ENCODE data around the gene PANK1. TPM values are rescaled to one million over a fixed set of nuclear protein-coding genes. Genes with fewer than 3 reads are reported as not detected.

PANK1 gene
- total RNA-seq, 1 experiment from 2014 or later = 33.2 TPM

GRCh38 chr10:89624020-89624419, 21.0 kb downstream of the PANK1 start:
- peaks cover 15 to 19% of the 10 kb centered on the region in 2 experiments for H3K4me1 Mint-ChIP-seq
- Histone ChIP-seq H3K79me1 (ENCODE audit: insufficient read depth, low read depth, low read length, poor library complexity, severe bottlenecking) (peaks cover 6% of the 10 kb centered on the region), H2AK5ac (ENCODE audit: insufficient read length, low read length) (no peak overlapping the region), H4K91ac (ENCODE audit: insufficient read length, low read depth, low read length) (no peak overlapping the region), H3K18ac (ENCODE audit: insufficient read length, low read depth, low read length) (no peak overlapping the region), H2BK12ac (ENCODE audit: insufficient read length, low read depth, low read length) (no peak overlapping the region), H3K79me2 (ENCODE audit: insufficient read depth, low read length) (peaks cover 16% of the 10 kb centered on the region; the same call in 1 of the 2 replicates), H3K4me1 (ENCODE audit: insufficient read depth, low read length) (peaks cover 3% of the 10 kb centered on the region; the same call in 1 of the 2 replicates), H3K9me3 (ENCODE audit: control insufficient read depth, low read depth, low read length) (peaks cover 16% of the 10 kb centered on the region), H4K20me1 (ENCODE audit: control insufficient read depth, insufficient read depth, insufficient read length) (no peaks in the 10 kb centered on the region), H3T11ph (ENCODE audit: low read length) (no peak overlapping the region), H4K8ac (replicated peaks; ENCODE audit: insufficient read length, low read depth, low read length) (no peak overlapping the region), H2BK20ac (ENCODE audit: low read depth, low read length, poor library complexity, severe bottlenecking) (no peak overlapping the region), H2BK15ac (ENCODE audit: low read depth, low read length) (no peak overlapping the region), H4K5ac (ENCODE audit: insufficient read length, low read depth, low read length) (no peak overlapping the region), H2AFZ (ENCODE audit: low read length) (no peak overlapping the region), H3K23ac (ENCODE audit: insufficient read length, low read depth, low read length) (no peak overlapping the region), H3K56ac (ENCODE audit: insufficient read length, low read depth, low read length) (no peak overlapping the region), H3K27ac (ENCODE audit: insufficient read length, low read depth, low read length) (no peak overlapping the region), H2BK120ac (ENCODE audit: low read depth, low read length, poor library complexity, severe bottlenecking) (no peak overlapping the region), H2BK5ac (ENCODE audit: insufficient read length, low read length) (no peak overlapping the region), H3K23me2 (ENCODE audit: insufficient read length, low read depth, low read length, poor library complexity, severe bottlenecking) (no peaks in the 10 kb centered on the region), H3K27me3 (ENCODE audit: insufficient read depth, low read length) (no peaks in the 10 kb centered on the region), H3K14ac (ENCODE audit: insufficient read depth, low read length) (no peak overlapping the region), H3K4ac (ENCODE audit: low read depth, low read length) (no peak overlapping the region), H3K9ac (ENCODE audit: extremely low read depth, insufficient read length, low read length) (no peak overlapping the region), H3K4me2 (ENCODE audit: insufficient read depth, insufficient read length, low read length) (no peak overlapping the region)
- peaks cover 37 to 38% of the 10 kb centered on the region in 2 experiments for H3K9me3 Mint-ChIP-seq
- H3K36me3 Mint-ChIP-seq (ENCODE audit: insufficient read depth in 1 of 3, low read depth in 3 of 3) = peaks cover 42 to 45% (median 44%) of the 10 kb centered on the region in 3 experiments
- no peak for TF ChIP-seq CTCF (conservative IDR thresholded peaks at IDR 0.05)
- H3K27ac Mint-ChIP-seq = no peak overlapping the region
- no peak overlapping the region for H3K4me3 Mint-ChIP-seq
- H3K27me3 Mint-ChIP-seq (ENCODE audit: low read depth) = no peaks in the 10 kb centered on the region; the same call in 1 of the 2 replicates
- no CpG with 5 or more reads among the region's 4 CpGs for WGBS (ENCODE audit: extremely low coverage, insufficient read length, low lambda C conversion rate)
- DNase-seq = no peak

Data from H9 (cell line).